GM12801 (cell line): ENCODE results near the gene SVIL.

ENCODE experiments used
- CTCF ChIP-seq: IDR thresholded peaks from one replicate; pipeline ENCODE4 v1.5.1; 2011; ENCODE audit warnings: control low read depth; ENCODE audit not compliant: insufficient read length; ENCODE audit errors: extremely low read depth

SVIL gene

GRCh38 chr10:29634764-29635625 lies at the start of gene SVIL:
TSS of gene SVIL (minus strand) at chr10:29634971. CDS start at chr10:29555058, 79,913 bp downstream.
- TF ChIP-seq CTCF: no peak

GRCh38 chr10:29681676-29682448 lies 47.1 kb upstream of the SVIL start:
- no peak for TF ChIP-seq CTCF

GRCh38 chr10:29680091-29680490 lies 45.3 kb upstream of the SVIL start:
- TF ChIP-seq CTCF: no peak

- TF ChIP-seq CTCF: no peak
Measured at GRCh38 chr10:29676732-29677131, 42.0 kb upstream of the SVIL start.

- TF ChIP-seq CTCF: no peak
Measured at GRCh38 chr10:29675984-29676383, 41.2 kb upstream of the SVIL start.

GRCh38 chr10:29671968-29672367 lies 37.2 kb upstream of the SVIL start:
- no peak for TF ChIP-seq CTCF

- no peak for TF ChIP-seq CTCF
Measured at GRCh38 chr10:29671228-29671780, 36.5 kb upstream of the SVIL start.
